ENCODE data around the gene HMGCS2.

The HMGCS2 gene

GRCh38 chr1:119772298-119772697 is 3.6 kb upstream of the HMGCS2 start:
- no peak for DNase-seq (ENCODE audit: low spot score)
- no peak for TF ChIP-seq CTCF (IDR thresholded peaks at IDR 0.05; ENCODE audit: extremely low read depth, missing control alignments)

- DNase-seq (ENCODE audit: low spot score): no peak
- TF ChIP-seq CTCF (IDR thresholded peaks at IDR 0.05; ENCODE audit: extremely low read depth, missing control alignments): no peak
Measured at GRCh38 chr1:119771770-119772169, 3.1 kb upstream of the HMGCS2 start.

- no peak for TF ChIP-seq CTCF (IDR thresholded peaks at IDR 0.05; ENCODE audit: extremely low read depth, missing control alignments)
Measured at GRCh38 chr1:119771016-119771415, 2.3 kb upstream of the HMGCS2 start.

GRCh38 chr1:119767486-119767885 is 1.2 kb downstream of the HMGCS2 start:
- no peak for TF ChIP-seq CTCF (IDR thresholded peaks at IDR 0.05; ENCODE audit: extremely low read depth, missing control alignments)
- no peak for DNase-seq (ENCODE audit: low spot score)

More at GRCh38 chr1:119771016-119771415, 2.3 kb upstream of the HMGCS2 start:
- DNase-seq (ENCODE audit: low spot score): no peak

- no peak for DNase-seq (ENCODE audit: low spot score)
- TF ChIP-seq CTCF (IDR thresholded peaks at IDR 0.05; ENCODE audit: extremely low read depth, missing control alignments): no peak
Measured at GRCh38 chr1:119766374-119766794, 2.3 kb downstream of the HMGCS2 start.

GRCh38 chr1:119764220-119764619 is 4.5 kb downstream of the HMGCS2 start:
- TF ChIP-seq CTCF (IDR thresholded peaks at IDR 0.05; ENCODE audit: extremely low read depth, missing control alignments): no peak
- DNase-seq (ENCODE audit: low spot score): no peak

- TF ChIP-seq CTCF (IDR thresholded peaks at IDR 0.05; ENCODE audit: extremely low read depth, missing control alignments): no peak
Measured at GRCh38 chr1:119762953-119763352, 5.8 kb downstream of the HMGCS2 start.

More at GRCh38 chr1:119762953-119763352, 5.8 kb downstream of the HMGCS2 start:
- DNase-seq (ENCODE audit: low spot score): no peak

Data from GM20000 (cell line).